Mesenchymal stem cell (in vitro differentiated cells and primary cell): ENCODE measurements around the gene TTC23L.

Experiments
- DNase-seq: peaks from one replicate; pipeline ENCODE4 v3.0.0-alpha.2; 2013
- H2AFZ ChIP-seq: one replicate; pipeline ENCODE4 v1.6.1; 2013; ENCODE audit warnings: low read depth, mild to moderate bottlenecking, control low read depth, inconsistent platforms, low read length, moderate library complexity
- H2AK5ac ChIP-seq: 2 replicates; pipeline ENCODE4 v1.6.1; 2013; ENCODE audit warnings: low read length, moderate library complexity, mild to moderate bottlenecking, inconsistent platforms; ENCODE audit not compliant: severe bottlenecking
- H2BK120ac ChIP-seq: one replicate; pipeline ENCODE4 v1.6.1; 2013; ENCODE audit warnings: low read depth, mild to moderate bottlenecking, inconsistent platforms, low read length, moderate library complexity
- H2BK12ac ChIP-seq, 2 experiments: one replicate each; pipeline ENCODE4 v1.6.1; 2013; ENCODE audit warnings: inconsistent platforms in 2 of 2, low read length in 2 of 2, mild to moderate bottlenecking in 2 of 2, moderate library complexity in 2 of 2, control low read depth in 1 of 2
- H2BK15ac ChIP-seq: one replicate; pipeline ENCODE4 v1.6.1; 2013; ENCODE audit warnings: mild to moderate bottlenecking, low read depth, inconsistent platforms; ENCODE audit not compliant: poor library complexity, severe bottlenecking
- H2BK5ac ChIP-seq: 2 replicates; pipeline ENCODE4 v1.6.1; 2013; ENCODE audit warnings: low read depth, mild to moderate bottlenecking, low read length, control low read depth, inconsistent platforms; ENCODE audit not compliant: poor library complexity, severe bottlenecking
- H3K14ac ChIP-seq, 2 experiments: one replicate each; pipeline ENCODE4 v1.6.1; 2013; ENCODE audit warnings: inconsistent platforms in 2 of 2, low read length in 2 of 2, control low read depth in 1 of 2, mild to moderate bottlenecking in 1 of 2, moderate library complexity in 1 of 2
- H3K18ac ChIP-seq, 2 experiments: one replicate each; pipeline ENCODE4 v1.6.1; 2013; ENCODE audit warnings: inconsistent platforms in 2 of 2, low read length in 2 of 2, control low read depth in 1 of 2, low read depth in 1 of 2, mild to moderate bottlenecking in 1 of 2
- H3K23ac ChIP-seq, 2 experiments: one replicate each; pipeline ENCODE4 v1.6.1; 2013; ENCODE audit warnings: inconsistent platforms in 2 of 2, low read length in 2 of 2, mild to moderate bottlenecking in 2 of 2, moderate library complexity in 2 of 2, control low read depth in 1 of 2
- H3K27ac ChIP-seq: 2 replicates; pipeline ENCODE4 v1.5.1; 2013; ENCODE audit warnings: mild to moderate bottlenecking, moderate library complexity, low read length, control low read depth, inconsistent platforms; ENCODE audit not compliant: poor library complexity, severe bottlenecking
- H3K27me3 ChIP-seq, 2 experiments: 2 replicates each; pipeline versions ENCODE4 v1.6.1 to v1.7.0; 2013; ENCODE audit warnings: low read length in 2 of 2, mild to moderate bottlenecking in 2 of 2, moderate library complexity in 2 of 2, control low read depth in 1 of 2, inconsistent platforms in 1 of 2; ENCODE audit not compliant: control insufficient read depth in 1 of 2, insufficient read depth in 1 of 2
- H3K36me3 ChIP-seq, 2 experiments: 2 replicates each; pipeline versions ENCODE4 v1.6.1 to v1.7.0; 2013; ENCODE audit warnings: low read length in 2 of 2, control low read depth in 1 of 2, inconsistent platforms in 1 of 2, low read depth in 1 of 2, mild to moderate bottlenecking in 1 of 2; ENCODE audit not compliant: insufficient read depth in 2 of 2, control insufficient read depth in 1 of 2
- H3K4ac ChIP-seq, 2 experiments: one replicate each; pipeline ENCODE4 v1.6.1; 2013; ENCODE audit warnings: inconsistent platforms in 2 of 2, low read length in 2 of 2, mild to moderate bottlenecking in 2 of 2, moderate library complexity in 2 of 2, control low read depth in 1 of 2, low read depth in 1 of 2
- H3K4me1 ChIP-seq: 2 replicates; pipeline ENCODE4 v1.6.1; 2013; ENCODE audit warnings: low read depth, low read length, control low read depth; ENCODE audit not compliant: control insufficient read depth, insufficient read depth
- H3K4me2 ChIP-seq: 2 replicates; pipeline ENCODE4 v1.6.1; 2013; ENCODE audit warnings: low read length, mild to moderate bottlenecking, inconsistent platforms; ENCODE audit not compliant: poor library complexity, severe bottlenecking
- H3K4me3 ChIP-seq, 2 experiments: 2 replicates each; pipeline versions ENCODE4 v1.5.1 to v1.7.0; 2013; ENCODE audit warnings: low read length in 2 of 2, mild to moderate bottlenecking in 2 of 2, control low read depth in 1 of 2, low read depth in 1 of 2; ENCODE audit not compliant: insufficient read depth in 1 of 2
- H3K79me1 ChIP-seq: replicated peaks from 2 replicates; pipeline ENCODE4 v1.6.1; 2013; ENCODE audit warnings: mild to moderate bottlenecking, control low read depth, low read length, inconsistent platforms; ENCODE audit not compliant: poor library complexity, severe bottlenecking
- H3K9ac ChIP-seq: 2 replicates; pipeline ENCODE4 v1.7.0; 2013; ENCODE audit warnings: mild to moderate bottlenecking, low read length, moderate library complexity
- H3K9me3 ChIP-seq: 2 replicates; pipeline ENCODE4 v1.7.0; 2013; ENCODE audit warnings: mild to moderate bottlenecking, low read length; ENCODE audit not compliant: control insufficient read depth
- H4K8ac ChIP-seq: one replicate; pipeline ENCODE4 v1.6.1; 2013; ENCODE audit warnings: inconsistent platforms, mild to moderate bottlenecking, low read length, moderate library complexity
- H4K91ac ChIP-seq: one replicate; pipeline ENCODE4 v1.6.1; 2013; ENCODE audit warnings: mild to moderate bottlenecking, low read length, inconsistent platforms
- WGBS: methylation state at CpG from one replicate; pipeline ENCODE4 v1.1.7; 2013; ENCODE audit warnings: mixed read lengths; 5-methylcytosine and 5-hydroxymethylcytosine counted together

TTC23L gene

GRCh38 chr5:34867660-34868059 lies 28.7 kb downstream of the TTC23L start:
- Histone ChIP-seq H3K4me2 (no peak overlapping the region), H2AFZ (no peak overlapping the region), H2AK5ac (no peak overlapping the region), H3K14ac (no peak overlapping the region), H3K9me3 (no peaks in the 10 kb centered on the region), H3K27ac (no peak overlapping the region), H3K27me3 (no peaks in the 10 kb centered on the region), H2BK120ac (no peak overlapping the region), H3K18ac (no peak overlapping the region), H3K4me3 (no peak overlapping the region), H2BK15ac (no peak overlapping the region), H3K36me3 (no peaks in the 10 kb centered on the region), H3K79me1 (no peaks in the 10 kb centered on the region), H3K4ac (no peak overlapping the region), H4K91ac (no peak overlapping the region), H3K9ac (no peak overlapping the region), H4K8ac (no peak overlapping the region), H3K4me1 (no peaks in the 10 kb centered on the region), H2BK5ac (no peak overlapping the region), H2BK12ac (no peak overlapping the region), H3K23ac (no peak overlapping the region)
- WGBS = 100% methylated on average over 1 of the region's 3 CpGs
- no peak for DNase-seq

DNA sequence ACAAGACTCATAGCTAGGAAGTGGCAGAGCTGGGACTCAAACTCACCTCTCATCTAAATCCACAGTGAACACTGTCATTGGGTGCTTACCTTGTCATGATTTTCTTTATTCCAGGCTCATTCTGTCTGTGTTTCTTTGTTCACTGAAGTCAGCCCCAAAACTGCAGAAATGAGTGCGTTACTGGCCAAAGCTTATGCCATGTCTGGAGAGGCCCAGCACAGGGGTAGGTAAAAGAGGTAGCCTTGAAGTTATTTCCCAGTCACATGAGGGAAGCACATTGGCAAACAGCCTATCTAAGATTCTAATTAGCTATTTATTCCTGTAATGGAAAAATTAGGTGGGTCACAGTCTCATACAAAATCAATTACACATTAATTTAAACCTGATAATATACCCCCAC lies 29.8 kb downstream of the TTC23L start:
- Histone ChIP-seq H3K14ac (no peak overlapping the region), H3K4me2 (no peak overlapping the region), H2AFZ (no peak overlapping the region), H4K91ac (no peak overlapping the region), H3K4ac (no peak overlapping the region), H2AK5ac (no peak overlapping the region), H3K18ac (no peak overlapping the region), H4K8ac (no peak overlapping the region), H2BK12ac (no peak overlapping the region), H3K79me1 (no peaks in the 10 kb centered on the region), H3K27ac (no peak overlapping the region), H2BK120ac (no peak overlapping the region), H2BK15ac (no peak overlapping the region), H3K9me3 (no peaks in the 10 kb centered on the region), H3K36me3 (no peaks in the 10 kb centered on the region), H3K9ac (no peak overlapping the region), H3K4me3 (no peak overlapping the region), H2BK5ac (no peak overlapping the region), H3K23ac (no peak overlapping the region), H3K4me1 (no peaks in the 10 kb centered on the region), H3K27me3 (no peaks in the 10 kb centered on the region)
- 92% methylated on average over 1 of the region's 1 CpG for WGBS
- DNase-seq = no peak

DNA sequence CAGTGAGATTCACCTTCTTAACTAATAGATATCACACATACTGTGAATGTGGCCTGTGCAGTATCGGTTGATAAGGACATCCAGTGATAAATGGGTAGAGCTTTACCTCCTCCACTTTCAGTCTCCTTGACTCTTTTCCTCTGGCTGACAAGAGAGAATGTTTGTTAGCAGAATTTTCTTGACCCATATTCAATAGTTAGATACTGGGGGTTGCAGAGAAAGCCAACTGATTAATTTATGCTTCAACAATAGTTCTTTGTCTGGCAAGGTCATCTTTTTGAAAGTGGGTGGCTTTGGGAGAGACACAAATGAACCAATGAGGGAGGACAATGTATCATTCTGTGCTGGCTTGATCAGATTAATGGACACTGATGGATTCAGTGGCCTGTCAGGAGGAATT lies 30.3 kb downstream of the TTC23L start:
- Histone ChIP-seq H3K14ac (no peak overlapping the region), H2BK12ac (no peak overlapping the region), H2AFZ (no peak overlapping the region), H3K18ac (no peak overlapping the region), H3K27ac (no peak overlapping the region), H4K91ac (no peak overlapping the region), H3K9ac (no peak overlapping the region), H3K4me1 (no peaks in the 10 kb centered on the region), H3K79me1 (no peaks in the 10 kb centered on the region), H2BK5ac (no peak overlapping the region), H3K4me3 (no peak overlapping the region), H3K4ac (no peak overlapping the region), H3K23ac (no peak overlapping the region), H3K9me3 (no peaks in the 10 kb centered on the region), H3K36me3 (no peaks in the 10 kb centered on the region), H2BK120ac (no peak overlapping the region), H2AK5ac (no peak overlapping the region), H3K4me2 (no peak overlapping the region), H3K27me3 (no peaks in the 10 kb centered on the region), H2BK15ac (no peak overlapping the region), H4K8ac (no peak overlapping the region)
- WGBS = 100% methylated on average over 1 of the region's 1 CpG
- DNase-seq = no peak

- peaks cover under 1% of the 10 kb centered on the region for H3K9me3 ChIP-seq
- no peak overlapping the region for H3K18ac ChIP-seq
- no peak overlapping the region for H3K14ac ChIP-seq
- no peak overlapping the region for H3K4me2 ChIP-seq
- no peak overlapping the region for H3K9ac ChIP-seq
- no peaks in the 10 kb centered on the region for H3K36me3 ChIP-seq
- H3K27me3 ChIP-seq = no peaks in the 10 kb centered on the region
- no peak overlapping the region for H2BK12ac ChIP-seq
- DNase-seq = no peak
- no peak overlapping the region for H2AK5ac ChIP-seq
- no peak overlapping the region for H2BK120ac ChIP-seq
- H2AFZ ChIP-seq = no peak overlapping the region
- no peak overlapping the region for H3K4ac ChIP-seq
- H3K79me1 ChIP-seq = no peaks in the 10 kb centered on the region
- H2BK15ac ChIP-seq = no peak overlapping the region
- WGBS = no CpG with 5 or more reads among the region's 2 CpGs
- no peaks in the 10 kb centered on the region for H3K4me1 ChIP-seq
- H3K27ac ChIP-seq = no peak overlapping the region
- no peak overlapping the region for H2BK5ac ChIP-seq
- H3K4me3 ChIP-seq = no peak overlapping the region
- H4K91ac ChIP-seq = no peak overlapping the region
- no peak overlapping the region for H3K23ac ChIP-seq
- H4K8ac ChIP-seq = no peak overlapping the region
These were observed 31.4 kb downstream of the TTC23L start for GRCh38 chr5:34870382-34870781.
